Measurements from ENCODE around the gene HABP4. TPM values are rescaled to one million over a fixed set of nuclear protein-coding genes. Genes with fewer than 3 reads are reported as not detected.

HABP4 gene
- polyA plus RNA-seq, 2 of the 4 experiments (the other 2 are of a cell fraction): 12.4 to 12.8 TPM

GRCh38 chr9:96497117-96497399 is 47.1 kb downstream of the HABP4 start:
- Histone ChIP-seq H3K4me1 (no peaks in the 10 kb centered on the region), H3K9me3 (no peaks in the 10 kb centered on the region), H3K4me3 (no peak overlapping the region), H3K4me2 (no peak overlapping the region), H3K27ac (no peak overlapping the region)
- POLR2A ChIA-PET: no interaction called here
- CTCF ChIA-PET: no interaction called here
- DNase-seq (ENCODE audit: low read depth in 1 of 2, low spot score in 1 of 2) (no peak), ATAC-seq (no peak), FAIRE-seq (no peak)
- whole genome bisulfite sequencing (ENCODE audit: missing lambda C conversion rate): 82% methylated on average over 12 of the region's 17 CpGs
- TF ChIP-seq HDAC2 (IDR thresholded peaks at IDR 0.05) (no peak), PBX3 (IDR thresholded peaks at IDR 0.05) (no peak), ESRRA (IDR thresholded peaks at IDR 0.05; ENCODE audit: borderline replicate concordance, low read length) (no peak), NR3C1 (IDR thresholded peaks at IDR 0.05) (no peak)

GRCh38 chr9:96498796-96499195 is 48.8 kb downstream of the HABP4 start:
- POLR2A ChIA-PET: no interaction called here
- no peaks in the 10 kb centered on the region for H3K4me1 ChIP-seq
- CTCF ChIA-PET: no interaction called here
- DNase-seq (ENCODE audit: low read depth in 1 of 2, low spot score in 1 of 2) (no peak), FAIRE-seq (no peak), ATAC-seq (no peak; a peak in 1 of 6 replicates)
- H3K9me3 ChIP-seq: no peaks in the 10 kb centered on the region
- WGBS (ENCODE audit: missing lambda C conversion rate): 100% methylated on average over 2 of the region's 7 CpGs
- H3K4me2 ChIP-seq: no peak overlapping the region
- no peak overlapping the region for H3K4me3 ChIP-seq
- no peak for TF ChIP-seq MYC (IDR thresholded peaks at IDR 0.05; ENCODE audit: borderline replicate concordance, low read length)
- no peak for TF ChIP-seq FOSL2 (IDR thresholded peaks at IDR 0.05)
- no peak for TF ChIP-seq FOSL2 (CRISPR knock-in tag; IDR thresholded peaks at IDR 0.05)
- no peak for TF ChIP-seq EP300 (IDR thresholded peaks at IDR 0.05)
- TF ChIP-seq PBX3 (IDR thresholded peaks at IDR 0.05): no peak
- TF ChIP-seq RFX5 (IDR thresholded peaks at IDR 0.05): no peak
- no peak for TF ChIP-seq CEBPB (IDR thresholded peaks at IDR 0.05)
- TF ChIP-seq TFCP2L1 (CRISPR knock-in tag; IDR thresholded peaks at IDR 0.05): no peak
- no peak overlapping the region for H3K27ac ChIP-seq

- no peak overlapping the region for H3K4me3 ChIP-seq
- FAIRE-seq (no peak), DNase-seq (ENCODE audit: low read depth in 1 of 2, low spot score in 1 of 2) (no peak), ATAC-seq (no peak; a peak in 1 of 6 replicates)
- WGBS (ENCODE audit: missing lambda C conversion rate): 95% methylated on average over 7 of the region's 7 CpGs
- H3K9me3 ChIP-seq: no peaks in the 10 kb centered on the region
- H3K4me1 ChIP-seq: no peaks in the 10 kb centered on the region
- ChIA-PET CTCF (no interaction called here), POLR2A (no interaction called here)
- H3K4me2 ChIP-seq: no peak overlapping the region
- no peak overlapping the region for H3K27ac ChIP-seq
- TF ChIP-seq ZC3H11A (IDR thresholded peaks at IDR 0.05) (no peak), CBX8 (IDR thresholded peaks at IDR 0.05) (no peak)
These were observed 49.3 kb downstream of the HABP4 start for GRCh38 chr9:96499257-96499656.

- no peak for ATAC-seq
These were observed 51.0 kb downstream of the HABP4 start for GRCh38 chr9:96500696-96501632.

More at GRCh38 chr9:96500696-96501632, 51.0 kb downstream of the HABP4 start:
- WGBS (ENCODE audit: missing lambda C conversion rate): 94% methylated on average over 14 of the region's 14 CpGs
- ChIA-PET CTCF (no interaction called here), POLR2A (no interaction called here)
- FAIRE-seq (no peak), DNase-seq (ENCODE audit: low read depth in 1 of 2, low spot score in 1 of 2) (no peak)
- TF ChIP-seq CTCF (IDR thresholded peaks at IDR 0.05) (no peak), HEYL (CRISPR knock-in tag; IDR thresholded peaks at IDR 0.05) (no peak), RFX5 (IDR thresholded peaks at IDR 0.05) (no peak), HMGXB4 (CRISPR knock-in tag; IDR thresholded peaks at IDR 0.05; ENCODE audit: borderline replicate concordance) (no peak), TP53 (CRISPR knock-in tag; IDR thresholded peaks at IDR 0.05) (no peak), JUN (IDR thresholded peaks at IDR 0.05) (no peak), CBX2 (IDR thresholded peaks at IDR 0.05; ENCODE audit: borderline replicate concordance, low read depth) (no peak), FOXS1 (CRISPR knock-in tag; IDR thresholded peaks at IDR 0.05) (no peak), RARB (CRISPR knock-in tag; IDR thresholded peaks at IDR 0.05) (no peak)
- no peak overlapping the region for H3K4me3 ChIP-seq
- no peak overlapping the region for H3K4me2 ChIP-seq
- no peak overlapping the region for H3K27ac ChIP-seq
- no peaks in the 10 kb centered on the region for H3K9me3 ChIP-seq
- H3K4me1 ChIP-seq: no peaks in the 10 kb centered on the region

All from A549 (cell line).